T-helper 2 cell treated with Interferon-gamma antibody and Interleukin-4, amounts not matched to agents 100 ng/mL and 5 ng/mL, for 36 hours (primary cell): Measurements from ENCODE around the gene FSD2. TPM values are rescaled to one million over a fixed set of nuclear protein-coding genes. Genes with fewer than 3 reads are reported as not detected.
"Not testable (repeated sequence)": the region's sequence is repeated elsewhere in the genome, so short reads cannot be mapped to it uniquely, and the experiment has no call there.

Experiments used
- intact Hi-C: fragments of 100-400 bp; cut with micrococcal nuclease; formaldehyde crosslinking; loops from one replicate; pipeline ENCODE4 v1.15.1; 2023
- total RNA-seq: library from RNA; stranded (reverse); gene quantifications from 2 replicates; pipeline ENCODE4 v1.2.3, GENCODE V29; 2022

FSD2 gene
- total RNA-seq, 1 donor from 2014 or later, result not detected

DNA sequence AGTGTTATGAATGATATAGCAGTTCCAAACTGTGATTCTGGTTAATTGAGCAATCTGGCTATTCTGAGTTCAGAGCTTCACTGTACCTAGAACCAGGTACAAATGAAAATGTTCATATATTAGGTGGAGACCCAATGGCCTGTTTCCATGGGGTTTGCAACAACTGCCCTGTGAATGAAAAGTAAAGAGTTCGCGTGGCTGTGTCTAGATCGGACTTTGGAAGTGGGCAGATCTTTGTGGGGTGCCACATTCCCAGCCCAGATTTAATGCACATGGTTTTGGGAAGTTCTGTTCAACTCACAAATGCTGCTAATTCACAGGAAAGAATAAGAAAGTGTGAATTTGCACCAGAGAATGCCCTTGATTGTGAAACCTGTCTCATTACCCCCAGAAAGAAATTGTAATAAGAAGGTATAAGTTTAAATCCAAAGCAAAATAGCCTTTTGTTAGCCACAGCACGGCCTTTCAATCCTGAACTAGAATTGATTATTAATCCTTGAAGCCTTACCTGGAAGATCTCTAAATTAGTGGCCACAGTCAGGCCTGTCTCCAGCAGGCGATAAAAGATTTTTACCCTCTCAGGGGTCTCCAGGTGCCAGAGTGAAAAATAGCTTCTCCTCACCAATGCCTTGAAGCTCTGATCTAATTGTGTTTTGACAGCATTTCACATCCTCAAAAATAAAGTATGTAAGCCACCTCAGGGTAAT is 26.2 kb upstream of the FSD2 start:
- intact Hi-C loops, result loop anchor here (1.0 kb wide), 1 partner anchor 21 kb away; no protein-coding TSS in a partner anchor

GRCh38 chr15:82830427-82831173 is 24.7 kb upstream of the FSD2 start:
- intact Hi-C loops, result no loop called here

GRCh38 chr15:82829234-82829633 is 23.4 kb upstream of the FSD2 start:
- intact Hi-C loops, result no loop called here

DNA sequence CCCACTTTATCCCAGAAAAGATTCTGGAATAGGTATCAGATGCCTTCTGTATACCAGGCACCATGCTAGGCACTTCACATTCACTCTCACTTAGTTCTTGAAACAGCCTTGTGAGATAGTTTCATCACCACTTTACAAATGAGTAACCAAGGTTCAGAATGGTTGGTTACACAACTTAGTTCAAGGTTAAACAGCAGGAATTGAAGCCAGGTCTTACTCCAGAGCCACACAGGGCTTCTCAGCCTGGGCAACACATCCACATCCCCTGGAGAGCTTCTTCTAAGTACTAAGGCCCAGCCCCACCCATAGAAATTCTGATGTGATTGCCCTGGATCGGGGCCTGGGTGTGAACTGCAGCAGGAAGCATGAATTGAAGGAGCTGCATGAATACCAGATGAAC is 22.2 kb upstream of the FSD2 start:
- intact Hi-C loops, result no loop called here

GRCh38 chr15:82823049-82823448 is 17.2 kb upstream of the FSD2 start:
- intact Hi-C loops, result no loop called here

- intact Hi-C loops, result not testable (repeated sequence)
Observed at GRCh38 chr15:82821851-82822250, 16.0 kb upstream of the FSD2 start.

DNA sequence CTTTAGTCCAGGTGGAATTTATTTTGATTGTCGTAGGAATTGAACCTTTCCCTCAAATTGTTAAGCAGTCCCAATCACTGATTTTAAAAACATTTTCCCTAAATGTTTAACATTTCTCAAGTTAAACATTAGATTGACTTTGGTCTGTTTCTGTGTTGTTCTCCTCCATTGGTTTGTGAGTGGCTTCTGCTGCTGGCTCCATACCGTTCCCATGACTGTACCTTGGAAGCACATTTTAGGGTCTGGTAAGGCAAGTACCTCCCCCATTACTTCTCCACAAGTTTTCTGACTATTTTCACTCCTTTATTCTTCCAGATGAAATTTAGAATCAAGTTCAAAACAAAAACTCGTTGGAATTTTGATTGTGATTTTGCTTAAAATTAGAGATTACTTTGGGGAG is 15.5 kb upstream of the FSD2 start:
- intact Hi-C loops, result not testable (repeated sequence)

DNA sequence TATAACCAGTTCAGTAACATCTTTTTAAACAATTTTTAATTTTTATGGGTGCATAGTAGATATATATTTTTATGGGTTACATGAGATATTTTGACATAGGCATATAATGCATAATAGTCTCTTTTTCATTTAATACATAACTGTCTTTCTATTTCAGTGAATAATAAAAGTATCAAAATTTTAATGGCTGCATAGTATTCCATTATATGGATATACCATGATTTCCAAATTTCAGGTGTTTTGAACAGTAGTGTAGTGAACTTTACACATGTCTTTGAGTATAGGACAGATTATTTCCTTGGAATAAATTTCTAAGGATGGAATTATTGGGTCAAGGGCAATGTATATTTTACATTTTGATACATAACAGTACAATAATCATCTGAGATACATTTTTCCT is 14.3 kb upstream of the FSD2 start:
- intact Hi-C loops, result no loop called here

- intact Hi-C loops, result loop anchor here (5.0 kb wide), 2 partner anchors 139 to 1521 kb away; partner anchors contain the start of gene HOMER2
Observed at GRCh38 chr15:82812994-82813393, 7.1 kb upstream of the FSD2 start.

GRCh38 chr15:82810890-82811426 is 5.1 kb upstream of the FSD2 start:
- intact Hi-C loops, result loop anchor here (1.0 to 5.0 kb wide), 5 partner anchors 21 to 1519 kb away; partner anchors contain the start of genes HOMER2 and RAMAC

DNA sequence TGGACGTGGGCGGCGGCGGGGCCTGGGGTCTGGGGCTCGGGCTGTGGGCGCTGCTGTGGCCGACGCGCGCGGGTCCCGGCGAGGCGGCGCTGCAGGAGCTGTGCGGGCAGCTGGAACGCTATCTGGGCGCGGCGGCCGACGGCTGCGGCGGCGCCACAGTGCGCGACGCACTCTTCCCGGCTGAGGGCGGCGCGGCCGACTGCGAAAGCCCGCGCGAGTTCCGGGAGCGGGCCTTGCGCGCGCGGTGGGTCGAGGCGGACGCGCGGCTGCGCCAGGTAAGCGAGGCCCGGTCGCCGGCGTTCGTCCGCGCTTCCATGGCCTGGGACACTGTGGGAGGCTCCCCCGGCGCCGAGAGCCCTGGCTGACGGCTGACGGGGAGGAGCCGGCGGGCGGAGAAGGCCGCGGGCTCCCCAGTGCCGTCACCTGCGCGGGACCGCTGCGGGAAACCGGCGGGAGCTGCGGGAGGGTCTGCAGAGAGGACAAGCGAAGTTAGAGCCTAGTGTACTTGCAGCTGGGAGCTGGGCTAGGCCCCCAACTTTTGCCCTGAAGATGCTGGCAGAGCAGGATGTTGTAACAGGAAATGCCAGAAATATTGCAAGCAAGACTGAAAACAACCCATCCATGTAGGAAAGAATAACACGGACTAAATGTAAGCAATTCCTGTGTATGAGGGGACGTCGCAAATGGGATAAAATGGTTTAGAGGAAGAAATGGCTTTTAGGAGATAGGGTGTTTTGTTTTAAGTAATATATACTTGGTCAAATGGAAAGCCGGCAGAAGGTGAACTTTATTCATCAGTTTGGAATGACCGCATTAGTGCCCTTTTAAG is 4.4 kb upstream of the FSD2 start:
- intact Hi-C loops, result loop anchor here (2.0 to 5.0 kb wide), 3 partner anchors 59 to 1518 kb away; partner anchors contain the start of gene HOMER2

DNA sequence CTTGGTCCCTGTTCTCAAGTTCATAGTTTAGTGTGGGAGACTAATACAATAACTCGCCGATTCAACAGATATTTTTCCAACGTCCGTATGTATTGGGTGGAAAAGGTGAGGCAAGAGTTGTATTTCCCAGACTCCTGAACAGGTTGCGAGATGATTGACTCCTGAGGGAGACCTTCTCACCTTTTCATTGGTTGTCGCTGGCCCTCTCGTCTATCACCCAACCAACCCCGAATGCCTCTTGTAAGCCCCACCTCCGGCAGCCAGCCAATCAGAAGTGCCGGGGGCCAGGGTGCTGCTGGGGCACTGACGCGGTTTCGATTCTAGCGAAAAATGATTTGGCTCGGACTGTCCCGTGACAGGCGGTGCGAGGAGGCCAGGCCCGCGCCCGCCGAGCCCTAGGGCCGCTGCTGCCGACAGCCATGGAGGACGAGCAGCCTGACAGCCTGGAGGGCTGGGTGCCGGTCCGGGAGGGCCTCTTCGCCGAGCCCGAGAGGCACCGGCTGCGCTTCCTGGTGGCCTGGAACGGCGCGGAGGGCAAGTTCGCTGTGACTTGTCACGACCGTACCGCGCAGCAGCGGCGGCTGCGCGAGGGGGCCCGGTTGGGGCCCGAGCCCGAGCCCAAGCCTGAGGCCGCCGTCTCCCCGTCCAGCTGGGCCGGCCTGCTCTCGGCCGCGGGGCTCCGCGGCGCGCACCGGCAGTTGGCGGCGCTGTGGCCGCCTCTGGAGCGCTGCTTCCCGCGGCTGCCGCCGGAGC is 3.6 kb upstream of the FSD2 start, which contains the start of gene WHAMM:
TSS of gene WHAMM (plus strand) at position 321 of the 753 bp plus-strand sequence. CDS start at position 420, 99 bp downstream.
- intact Hi-C loops, result loop anchor here (1.0 to 5.0 kb wide), 7 partner anchors 59 to 1517 kb away; partner anchors contain the start of genes AP3B2, BTBD1, C15orf40 and HOMER2

DNA sequence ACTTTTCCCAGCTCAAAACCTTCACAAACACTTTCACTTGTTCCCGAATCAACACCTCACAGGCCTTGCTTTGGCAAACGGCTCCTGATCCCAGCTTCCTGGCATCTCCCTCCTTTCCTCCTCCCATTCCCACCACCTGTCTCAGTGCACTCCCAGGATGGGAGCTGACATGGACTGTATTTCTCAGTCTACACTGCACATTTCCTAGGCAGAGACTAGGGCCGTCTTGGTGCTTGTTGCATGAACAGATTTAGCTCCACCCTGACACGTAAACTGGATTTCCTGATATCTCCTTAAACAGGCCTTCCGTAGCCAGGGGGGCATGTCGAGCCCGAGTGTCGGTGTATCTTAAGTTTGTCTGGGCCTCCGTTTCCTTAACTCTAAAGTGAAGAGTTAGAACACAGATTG is 2.8 kb upstream of the FSD2 start:
- intact Hi-C loops, result loop anchor here (1.0 to 5.0 kb wide), 4 partner anchors 100 to 268 kb away; partner anchors contain the start of genes AP3B2, BTBD1, C15orf40 and RPS17

DNA sequence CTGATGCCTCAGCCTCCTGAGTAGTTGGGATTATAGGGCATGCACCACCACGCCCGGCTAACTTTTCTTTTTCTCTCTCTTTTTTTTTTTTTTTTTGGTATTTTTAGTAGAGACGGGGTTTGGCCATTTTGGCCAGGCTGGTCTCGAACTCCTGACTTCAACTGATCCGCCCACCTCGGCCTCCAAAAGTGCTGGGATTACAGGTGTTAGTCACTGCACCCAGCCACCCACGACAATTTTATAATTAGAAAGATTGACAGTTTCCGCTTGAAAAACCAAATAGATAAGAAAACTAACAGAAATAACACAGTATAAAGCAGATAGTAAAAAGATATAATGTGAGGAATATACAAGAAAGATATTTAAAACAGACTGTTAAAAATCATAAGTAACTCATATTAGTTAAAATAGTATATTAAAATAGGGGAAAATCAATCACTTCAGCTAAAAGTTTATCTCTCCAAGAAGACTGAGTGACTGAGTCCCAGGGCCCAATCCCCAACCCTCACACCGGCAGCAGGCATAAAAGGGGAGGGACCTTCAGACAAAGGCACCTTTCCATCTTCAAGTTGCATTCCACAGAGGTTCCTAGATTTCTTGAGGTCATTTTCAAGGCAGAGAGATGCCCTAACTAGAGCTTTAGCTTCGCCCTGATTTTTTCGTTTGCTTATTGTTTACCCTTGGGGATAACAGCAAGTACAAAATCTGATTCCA is 2.2 kb upstream of the FSD2 start:
- intact Hi-C loops, result loop anchor here (2.0 to 5.0 kb wide), 2 partner anchors 99 to 259 kb away; partner anchors contain the start of genes AP3B2 and BTBD1

GRCh38 chr15:82804575-82804949 is 1.3 kb downstream of the FSD2 start:
- intact Hi-C loops, result no loop called here

- intact Hi-C loops, result no loop called here
Observed at GRCh38 chr15:82803793-82804574, 1.9 kb downstream of the FSD2 start.

DNA sequence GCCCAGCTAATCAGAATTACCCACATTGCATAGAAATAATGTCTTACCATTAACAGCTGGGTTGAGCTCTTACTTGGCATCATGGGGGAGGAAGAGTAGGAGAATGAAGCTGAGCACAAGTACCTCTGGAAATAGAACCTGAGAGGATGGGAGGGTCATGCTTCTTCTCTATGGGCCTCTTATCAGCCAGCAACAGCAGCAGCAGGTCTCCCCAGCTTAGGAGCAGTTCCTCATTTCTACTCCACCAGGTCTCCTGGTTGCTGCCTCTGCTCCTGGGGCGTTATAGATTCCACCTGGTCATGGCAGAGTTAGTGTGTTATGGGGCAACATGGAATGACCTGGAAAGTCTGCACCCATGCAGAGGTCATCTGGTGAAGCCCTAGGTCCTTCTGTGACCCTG is 3.4 kb downstream of the FSD2 start:
- intact Hi-C loops, result no loop called here

DNA sequence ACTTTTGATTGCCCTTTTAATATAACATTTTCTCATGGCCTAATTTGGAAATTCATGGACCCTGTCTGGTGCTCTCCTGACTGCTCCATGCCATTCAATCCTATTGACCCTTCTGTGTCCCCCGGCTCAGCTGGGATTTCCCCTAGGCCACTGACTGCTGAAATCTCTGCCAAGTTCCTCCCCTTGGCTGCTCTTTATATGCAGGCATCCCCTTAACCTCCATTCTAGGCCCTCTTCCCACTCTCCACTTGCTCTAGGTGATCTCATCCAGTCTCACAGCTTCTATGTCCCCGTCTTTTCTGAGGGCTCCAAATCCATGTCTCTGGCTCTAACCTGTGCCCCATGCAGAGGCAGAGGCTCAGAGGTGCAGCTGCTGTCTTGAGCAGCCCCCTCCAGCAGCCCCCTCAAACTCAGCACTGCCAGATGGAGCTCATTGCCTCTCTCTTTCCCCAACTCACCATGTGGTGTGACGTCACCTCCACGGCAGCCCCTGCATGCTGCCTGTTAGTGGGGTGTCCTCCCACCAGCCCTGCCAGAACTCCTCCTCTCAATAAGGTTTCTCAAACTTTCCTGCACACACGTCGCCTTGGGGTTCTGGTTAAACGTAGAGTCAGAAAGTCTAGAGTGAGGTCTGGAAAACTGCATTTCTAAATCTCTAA is 6.6 kb downstream of the FSD2 start:
- intact Hi-C loops, result no loop called here
